IMR-90 (cell line): ENCODE data around the gene ITPKB. TPM values are rescaled to one million over a fixed set of nuclear protein-coding genes. Genes with fewer than 3 reads are reported as not detected.

Experiments used
- ATAC-seq: fragments of 200-7000 bp; cut with Tn5 transposase; 2 replicates; pipeline ENCODE4 v1.9.1; 2020; ENCODE audit warnings: low read depth, mild to moderate bottlenecking, moderate library complexity
- BruUV-seq: library from RNA; stranded (reverse); fragments of 400-500 nt; replicated peaks from 2 replicates; lab custom pipeline; 2021; lab: Mats Ljungman, UMichigan
- CTCF ChIA-PET: fragments of 300-600 bp; formaldehyde crosslinking; extraction: SDS; loops from one replicate; lab custom pipeline; 2021; ENCODE audit warnings: antibody characterized with exemption; lab: Yijun Ruan, JAX
- POLR2A ChIA-PET: fragments of 300-600 bp; sonication (Branson Sonifier 250); formaldehyde crosslinking; loops from one replicate; lab custom pipeline; 2022; ENCODE audit warnings: antibody characterized with exemption; ENCODE audit not compliant: unreplicated experiment; lab: Charles Lee
- DNase-seq: peaks from one replicate; pipeline ENCODE4 v3.0.0; 2013
- H2AFZ ChIP-seq: replicated peaks from 2 replicates; pipeline ENCODE3; 2013; ENCODE audit warnings: low read length, mild to moderate bottlenecking; ENCODE audit not compliant: poor library complexity
- H2AK5ac ChIP-seq: 2 replicates; pipeline ENCODE4 v1.6.1; 2013; ENCODE audit warnings: low read depth, low read length, inconsistent platforms
- H2AK9ac ChIP-seq: replicated peaks from 2 replicates; pipeline ENCODE3; 2013; ENCODE audit warnings: mild to moderate bottlenecking, low read depth, low read length, moderate library complexity; ENCODE audit not compliant: poor library complexity
- H2BK120ac ChIP-seq: 2 replicates; pipeline ENCODE4 v1.6.1; 2013; ENCODE audit warnings: low read depth, low read length, inconsistent platforms
- H2BK15ac ChIP-seq: 3 replicates; pipeline ENCODE4 v1.6.1; 2013; ENCODE audit warnings: low read depth, low read length, inconsistent platforms
- H2BK20ac ChIP-seq: 2 replicates; pipeline ENCODE4 v1.6.1; 2013; ENCODE audit warnings: low read depth, mild to moderate bottlenecking, inconsistent platforms, low read length, moderate library complexity
- H2BK5ac ChIP-seq: 2 replicates; pipeline ENCODE4 v1.6.1; 2013; ENCODE audit warnings: mild to moderate bottlenecking, low read depth, low read length, inconsistent platforms; ENCODE audit not compliant: poor library complexity, severe bottlenecking
- H3K14ac ChIP-seq: replicated peaks from 2 replicates; pipeline ENCODE4 v1.6.1; 2013; ENCODE audit warnings: low read depth, low read length, inconsistent platforms
- H3K18ac ChIP-seq: 2 replicates; pipeline ENCODE4 v1.6.1; 2013; ENCODE audit warnings: low read depth, low read length, control low read depth
- H3K23ac ChIP-seq: 2 replicates; pipeline ENCODE4 v1.6.1; 2013; ENCODE audit warnings: low read depth, low read length, inconsistent platforms
- H3K27ac ChIP-seq: 2 replicates; pipeline ENCODE4 v1.5.1; 2013; ENCODE audit warnings: mild to moderate bottlenecking, control low read depth, low read length; ENCODE audit not compliant: insufficient read depth
- H3K27me3 ChIP-seq: 2 replicates; pipeline ENCODE4 v1.6.1; 2013; ENCODE audit warnings: low read length; ENCODE audit not compliant: control insufficient read depth, insufficient read depth
- H3K36me3 ChIP-seq: 2 replicates; pipeline ENCODE4 v1.6.1; 2013; ENCODE audit warnings: low read length, mixed read lengths; ENCODE audit not compliant: control insufficient read depth, insufficient read depth
- H3K4ac ChIP-seq: 2 replicates; pipeline ENCODE4 v1.6.1; 2013; ENCODE audit warnings: low read depth, low read length, inconsistent platforms
- H3K4me1 ChIP-seq: 2 replicates; pipeline ENCODE4 v1.6.1; 2013; ENCODE audit warnings: low read length, mixed read lengths; ENCODE audit not compliant: control insufficient read depth, insufficient read depth
- H3K4me2 ChIP-seq: 2 replicates; pipeline ENCODE4 v1.6.1; 2013; ENCODE audit warnings: low read depth, mild to moderate bottlenecking, control low read depth, low read length, moderate library complexity
- H3K4me3 ChIP-seq: 2 replicates; pipeline ENCODE4 v1.5.1; 2013; ENCODE audit warnings: low read depth, mild to moderate bottlenecking, control low read depth, low read length, moderate library complexity; ENCODE audit not compliant: insufficient read depth
- H3K56ac ChIP-seq: 2 replicates; pipeline ENCODE4 v1.6.1; 2013; ENCODE audit warnings: low read length, inconsistent platforms; ENCODE audit not compliant: insufficient read depth; ENCODE audit errors: extremely low read depth
- H3K79me1 ChIP-seq, 2 experiments: 2 replicates each; pipeline ENCODE4 v1.6.1; 2013; ENCODE audit warnings: low read length in 2 of 2, inconsistent platforms in 1 of 2, low read depth in 1 of 2
- H3K9ac ChIP-seq: 2 replicates; pipeline ENCODE4 v1.6.1; 2013; ENCODE audit warnings: low read depth, low read length, control low read depth
- H3K9me1 ChIP-seq: 2 replicates; pipeline ENCODE4 v1.6.1; 2013; ENCODE audit warnings: low read length, inconsistent platforms; ENCODE audit not compliant: insufficient read depth
- H3K9me3 ChIP-seq: 2 replicates; pipeline ENCODE4 v1.6.1; 2013; ENCODE audit warnings: low read length; ENCODE audit not compliant: control insufficient read depth, insufficient read depth
- H4K20me1 ChIP-seq: 2 replicates; pipeline ENCODE4 v1.6.1; 2013; ENCODE audit warnings: low read length, inconsistent platforms; ENCODE audit not compliant: insufficient read depth
- H4K5ac ChIP-seq: 2 replicates; pipeline ENCODE4 v1.6.1; 2013; ENCODE audit warnings: mild to moderate bottlenecking, low read depth, low read length, control low read depth
- H4K8ac ChIP-seq, 2 experiments: 2 replicates each; pipeline ENCODE4 v1.6.1; 2013; ENCODE audit warnings: low read depth in 2 of 2, low read length in 2 of 2, control low read depth in 1 of 2, inconsistent platforms in 1 of 2
- H4K91ac ChIP-seq: 2 replicates; pipeline ENCODE4 v1.6.1; 2013; ENCODE audit warnings: low read depth, low read length, inconsistent platforms; ENCODE audit not compliant: insufficient read depth
- BHLHE40 ChIP-seq: fragments of 150-350 bp; IDR thresholded peaks from 2 replicates; pipeline ENCODE4 v1.6.1; 2016; ENCODE audit warnings: mild to moderate bottlenecking, low read depth, low read length
- CEBPB ChIP-seq: IDR thresholded peaks from 2 replicates; pipeline ENCODE4 v1.6.1; 2012; ENCODE audit warnings: low read depth, low read length, improper control_type of control experiment
- CHD1 ChIP-seq: IDR thresholded peaks from 2 replicates; pipeline ENCODE4 v1.6.1; 2012; ENCODE audit warnings: low read depth, low read length, improper control_type of control experiment
- CTCF ChIP-seq: conservative IDR thresholded peaks from 2 replicates; pipeline ENCODE4 v1.5.1; 2012; ENCODE audit warnings: mild to moderate bottlenecking, low read depth, low read length, improper control_type of control experiment
- ELK1 ChIP-seq: fragments of 150-350 bp; IDR thresholded peaks from 2 replicates; pipeline ENCODE4 v1.6.1; 2016; ENCODE audit warnings: low read depth, mild to moderate bottlenecking, low read length, moderate library complexity, borderline replicate concordance
- FOS ChIP-seq: fragments of 150-350 bp; IDR thresholded peaks from 2 replicates; pipeline ENCODE4 v1.6.1; 2016; ENCODE audit warnings: low read depth, low read length
- MAFK ChIP-seq: IDR thresholded peaks from 2 replicates; pipeline ENCODE4 v1.6.1; 2012; ENCODE audit warnings: low read depth, low read length, improper control_type of control experiment
- MAZ ChIP-seq: IDR thresholded peaks from 2 replicates; pipeline ENCODE4 v1.6.1; 2012; ENCODE audit warnings: low read depth, mild to moderate bottlenecking, low read length, improper control_type of control experiment, moderate library complexity, borderline replicate concordance
- MXI1 ChIP-seq: IDR thresholded peaks from 2 replicates; pipeline ENCODE4 v1.6.1; 2012; ENCODE audit warnings: low read depth, mild to moderate bottlenecking, low read length, moderate library complexity, borderline replicate concordance
- NFE2L2 ChIP-seq: fragments of 150-350 bp; IDR thresholded peaks from 2 replicates; pipeline ENCODE4 v1.6.1; 2016; ENCODE audit warnings: low read depth, mild to moderate bottlenecking, low read length
- POLR2A ChIP-seq: IDR thresholded peaks from 2 replicates; pipeline ENCODE4 v1.6.1; 2012; ENCODE audit warnings: mild to moderate bottlenecking, low read depth, low read length
- RAD21 ChIP-seq: IDR thresholded peaks from 2 replicates; pipeline ENCODE4 v1.6.1; 2012; ENCODE audit warnings: low read length, improper control_type of control experiment
- SMC3 ChIP-seq: fragments of 150-350 bp; IDR thresholded peaks from 2 replicates; pipeline ENCODE4 v1.6.1; 2016; ENCODE audit warnings: low read depth, mild to moderate bottlenecking, antibody characterized with exemption, low read length, moderate library complexity
- USF2 ChIP-seq: fragments of 150-350 bp; IDR thresholded peaks from 2 replicates; pipeline ENCODE4 v1.6.1; 2017; ENCODE audit warnings: mild to moderate bottlenecking, antibody characterized with exemption, low read length, low read depth
- WGBS, 2 experiments: methylation state at CpG; one replicate each; pipeline versions ENCODE4 v1.1.5 to v1.1.7; 2013; ENCODE audit warnings: missing lambda C conversion rate in 2 of 2; ENCODE audit not compliant: insufficient read length in 1 of 2; ENCODE audit errors: extremely low coverage in 2 of 2; 5-methylcytosine and 5-hydroxymethylcytosine counted together
- dilution Hi-C: fragments of 300-500 bp; cut with HindIII; formaldehyde crosslinking; loops from one replicate; pipeline ENCODE4 v1.14.3; 2018; ENCODE audit warnings: low sequenced_read_pairs; ENCODE audit not compliant: unreplicated experiment
- in situ Hi-C: fragments of 300-500 bp; cut with MboI; formaldehyde crosslinking; loops from 3 replicates; pipeline ENCODE4 v1.14.3; 2019; ENCODE audit warnings: low sequenced_read_pairs, inconsistent platforms, mixed read lengths
- intact Hi-C: fragments of 100-400 bp; cut with micrococcal nuclease; formaldehyde crosslinking; loops from 2 replicates; pipeline ENCODE4 v1.10.0; 2022
- polyA plus RNA-seq, 3 experiments: library from polyadenylated mRNA; depleted of rRNA; stranded (reverse); fragments of >200 nt; gene quantifications; 2 replicates each; pipeline ENCODE4 v1.2.3, GENCODE V29; 2012; ENCODE audit warnings: low replicate concordance in 1 of 3
- total RNA-seq: library from RNA; depleted of rRNA; stranded (reverse); fragments of >200 nt; gene quantifications from 2 replicates; pipeline ENCODE4 v1.2.3, GENCODE V29; 2012

The ITPKB gene
- total and polyA plus RNA-seq, 2 of the 4 experiments (the other 2 are of a cell fraction) = 0.72 to 1.4 TPM

GRCh38 chr1:226717256-226717909 is 21.7 kb downstream of the ITPKB start:
- no peaks in the 10 kb centered on the region for H3K27me3 ChIP-seq
- no peaks in the 10 kb centered on the region for H4K20me1 ChIP-seq
- H2BK20ac ChIP-seq = no peak overlapping the region
- H2BK5ac ChIP-seq = no peak overlapping the region
- no peak overlapping the region for H4K91ac ChIP-seq
- ChIA-PET POLR2A (no interaction called here), CTCF (no interaction called here)
- H3K23ac ChIP-seq = no peak overlapping the region
- intact Hi-C loops (no loop called here), in situ Hi-C loops (no loop called here), dilution Hi-C loops (no loop called here)
- no peak overlapping the region for H3K18ac ChIP-seq
- 81% methylated on average over 3 of the region's 11 CpGs; no CpG with 5 or more reads in 1 of the 2 experiments for WGBS, 2 experiments
- H3K36me3 ChIP-seq = no peaks in the 10 kb centered on the region
- no peak overlapping the region for H3K56ac ChIP-seq
- no peak overlapping the region for H3K4me2 ChIP-seq
- H3K9ac ChIP-seq = no peak overlapping the region
- no peaks in the 10 kb centered on the region for H3K79me1 ChIP-seq
- peak; percentile 29; the same call in 1 of the 2 replicates for ATAC-seq
- no peak overlapping the region for H2BK120ac ChIP-seq
- no peak overlapping the region for H4K5ac ChIP-seq
- no peak overlapping the region for H3K14ac ChIP-seq
- H3K27ac ChIP-seq = no peak overlapping the region
- no peak overlapping the region for H3K4ac ChIP-seq
- no peak overlapping the region for H3K4me3 ChIP-seq
- peaks cover 2% of the 10 kb centered on the region; the same call in 1 of the 2 replicates for H3K9me3 ChIP-seq
- no peak overlapping the region for H2AK9ac ChIP-seq
- TF ChIP-seq SMC3 (no peak), BHLHE40 (no peak), ELK1 (no peak), NFE2L2 (no peak), CHD1 (no peak), MAFK (no peak), MXI1 (no peak), USF2 (no peak), RAD21 (no peak), CEBPB (no peak), POLR2A (no peak), MAZ (no peak), CTCF (no peak), FOS (no peak)
- peak overlapping the region; percentile 14 for H2AFZ ChIP-seq
- H2AK5ac ChIP-seq = no peak overlapping the region
- no peaks in the 10 kb centered on the region for H3K9me1 ChIP-seq
- H4K8ac ChIP-seq = no peak overlapping the region
- peaks cover 7% of the 10 kb centered on the region; the same call in 1 of the 2 replicates for H3K4me1 ChIP-seq
- H2BK15ac ChIP-seq = no peak overlapping the region
- no peak for DNase-seq
- no TSS peak for BruUV-seq
